OCI-LY1 (cell line): ENCODE results near the gene OXER1.

ENCODE experiments used
- H2AFZ ChIP-seq: fragments of 200-600 bp; sonication (generic), shearing (Covaris generic); 2 replicates; pipeline ENCODE4 v1.6.0; 2014; ENCODE audit warnings: antibody characterized with exemption, mild to moderate bottlenecking, low read length
- H3F3A ChIP-seq: fragments of 200-600 bp; sonication (generic), shearing (Covaris generic); 2 replicates; pipeline ENCODE4 v1.6.0; 2014; ENCODE audit warnings: mild to moderate bottlenecking, antibody characterized with exemption, low read length, moderate library complexity; ENCODE audit not compliant: insufficient read depth
- H3K27ac ChIP-seq: fragments of 200-600 bp; sonication (generic); 2 replicates; pipeline ENCODE4 v1.5.1; 2014; ENCODE audit warnings: low read length, mixed run types, mild to moderate bottlenecking, low read depth; ENCODE audit not compliant: poor library complexity, severe bottlenecking
- H3K27me3 ChIP-seq: fragments of 200-600 bp; sonication (generic); 2 replicates; pipeline ENCODE4 v1.6.0; 2014; ENCODE audit warnings: antibody characterized with exemption, mild to moderate bottlenecking, low read length, moderate library complexity; ENCODE audit not compliant: insufficient read depth
- H3K36me3 ChIP-seq: fragments of 200-600 bp; sonication (generic); 2 replicates; pipeline ENCODE4 v1.6.1; 2014; ENCODE audit warnings: mild to moderate bottlenecking, antibody characterized with exemption, low read length, moderate library complexity, mixed read lengths; ENCODE audit not compliant: insufficient read depth
- H3K4me1 ChIP-seq: fragments of 200-600 bp; sonication (generic); 2 replicates; pipeline ENCODE4 v1.5.1; 2014; ENCODE audit warnings: mild to moderate bottlenecking, low read length, moderate library complexity; ENCODE audit not compliant: insufficient read depth, severe bottlenecking
- H3K4me2 ChIP-seq: fragments of 200-600 bp; sonication (generic), shearing (Covaris generic); 2 replicates; pipeline ENCODE4 v1.6.1; 2014; ENCODE audit warnings: low read length
- H3K4me3 ChIP-seq: fragments of 200-600 bp; sonication (generic); 2 replicates; pipeline ENCODE4 v1.5.1; 2014; ENCODE audit warnings: low read length, low read depth, mild to moderate bottlenecking, mixed read lengths; ENCODE audit not compliant: poor library complexity, severe bottlenecking
- H3K79me2 ChIP-seq: fragments of 200-600 bp; shearing (Covaris generic); 2 replicates; pipeline ENCODE4 v1.6.1; 2016; ENCODE audit warnings: mixed run types, low read length, mixed read lengths; ENCODE audit not compliant: insufficient read depth
- H3K9ac ChIP-seq: fragments of 200-600 bp; sonication (generic), shearing (Covaris generic); 2 replicates; pipeline ENCODE4 v1.6.1; 2014; ENCODE audit warnings: mild to moderate bottlenecking, low read length, mixed read lengths
- H3K9me2 ChIP-seq: fragments of 200-600 bp; sonication (generic), shearing (Covaris generic); 2 replicates; pipeline ENCODE4 v1.6.1; 2014; ENCODE audit warnings: low read depth, mild to moderate bottlenecking, low read length, mixed read lengths
- H3K9me3 ChIP-seq: fragments of 200-600 bp; shearing (Covaris generic); 2 replicates; pipeline ENCODE4 v1.6.1; 2014; ENCODE audit warnings: low read length, mixed read lengths
- H4K20me1 ChIP-seq: fragments of 200-600 bp; sonication (generic), shearing (Covaris generic); 2 replicates; pipeline ENCODE4 v1.6.0; 2016; ENCODE audit warnings: mild to moderate bottlenecking, low read length; ENCODE audit not compliant: insufficient read depth
- EZH2 ChIP-seq: fragments of 200-600 bp; sonication (generic), shearing (Covaris generic); IDR thresholded peaks from 2 replicates; pipeline ENCODE4 v1.8.0; 2017; ENCODE audit warnings: borderline replicate concordance, mixed run types, mild to moderate bottlenecking, antibody characterized with exemption, low read length, moderate library complexity, mixed read lengths
- TF ChIP-seq, protein P1 (sequence below): fragments of 200-600 bp; sonication (generic), shearing (Covaris generic); IDR thresholded peaks from 2 replicates; pipeline ENCODE4 v1.5.1; 2017; ENCODE audit warnings: mild to moderate bottlenecking, antibody characterized with exemption, low read length, moderate library complexity, mixed read lengths

OXER1 gene

GRCh38 chr2:42771546-42772153, 7.7 kb upstream of the OXER1 start:
- Histone ChIP-seq H3F3A (no peaks in the 10 kb centered on the region), H3K9me2 (no peaks in the 10 kb centered on the region), H4K20me1 (no peaks in the 10 kb centered on the region), H3K4me1 (peaks cover 26% of the 10 kb centered on the region), H3K79me2 (no peaks in the 10 kb centered on the region), H3K4me3 (no peak overlapping the region), H3K9ac (no peak overlapping the region), H3K27ac (no peak overlapping the region), H3K4me2 (no peak overlapping the region), H3K27me3 (no peaks in the 10 kb centered on the region), H3K36me3 (no peaks in the 10 kb centered on the region), H3K9me3 (no peaks in the 10 kb centered on the region), H2AFZ (no peak overlapping the region)
- no peak for TF ChIP-seq EZH2
- TF ChIP-seq, protein P1, sequence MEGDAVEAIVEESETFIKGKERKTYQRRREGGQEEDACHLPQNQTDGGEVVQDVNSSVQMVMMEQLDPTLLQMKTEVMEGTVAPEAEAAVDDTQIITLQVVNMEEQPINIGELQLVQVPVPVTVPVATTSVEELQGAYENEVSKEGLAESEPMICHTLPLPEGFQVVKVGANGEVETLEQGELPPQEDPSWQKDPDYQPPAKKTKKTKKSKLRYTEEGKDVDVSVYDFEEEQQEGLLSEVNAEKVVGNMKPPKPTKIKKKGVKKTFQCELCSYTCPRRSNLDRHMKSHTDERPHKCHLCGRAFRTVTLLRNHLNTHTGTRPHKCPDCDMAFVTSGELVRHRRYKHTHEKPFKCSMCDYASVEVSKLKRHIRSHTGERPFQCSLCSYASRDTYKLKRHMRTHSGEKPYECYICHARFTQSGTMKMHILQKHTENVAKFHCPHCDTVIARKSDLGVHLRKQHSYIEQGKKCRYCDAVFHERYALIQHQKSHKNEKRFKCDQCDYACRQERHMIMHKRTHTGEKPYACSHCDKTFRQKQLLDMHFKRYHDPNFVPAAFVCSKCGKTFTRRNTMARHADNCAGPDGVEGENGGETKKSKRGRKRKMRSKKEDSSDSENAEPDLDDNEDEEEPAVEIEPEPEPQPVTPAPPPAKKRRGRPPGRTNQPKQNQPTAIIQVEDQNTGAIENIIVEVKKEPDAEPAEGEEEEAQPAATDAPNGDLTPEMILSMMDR: no peak

DNA sequence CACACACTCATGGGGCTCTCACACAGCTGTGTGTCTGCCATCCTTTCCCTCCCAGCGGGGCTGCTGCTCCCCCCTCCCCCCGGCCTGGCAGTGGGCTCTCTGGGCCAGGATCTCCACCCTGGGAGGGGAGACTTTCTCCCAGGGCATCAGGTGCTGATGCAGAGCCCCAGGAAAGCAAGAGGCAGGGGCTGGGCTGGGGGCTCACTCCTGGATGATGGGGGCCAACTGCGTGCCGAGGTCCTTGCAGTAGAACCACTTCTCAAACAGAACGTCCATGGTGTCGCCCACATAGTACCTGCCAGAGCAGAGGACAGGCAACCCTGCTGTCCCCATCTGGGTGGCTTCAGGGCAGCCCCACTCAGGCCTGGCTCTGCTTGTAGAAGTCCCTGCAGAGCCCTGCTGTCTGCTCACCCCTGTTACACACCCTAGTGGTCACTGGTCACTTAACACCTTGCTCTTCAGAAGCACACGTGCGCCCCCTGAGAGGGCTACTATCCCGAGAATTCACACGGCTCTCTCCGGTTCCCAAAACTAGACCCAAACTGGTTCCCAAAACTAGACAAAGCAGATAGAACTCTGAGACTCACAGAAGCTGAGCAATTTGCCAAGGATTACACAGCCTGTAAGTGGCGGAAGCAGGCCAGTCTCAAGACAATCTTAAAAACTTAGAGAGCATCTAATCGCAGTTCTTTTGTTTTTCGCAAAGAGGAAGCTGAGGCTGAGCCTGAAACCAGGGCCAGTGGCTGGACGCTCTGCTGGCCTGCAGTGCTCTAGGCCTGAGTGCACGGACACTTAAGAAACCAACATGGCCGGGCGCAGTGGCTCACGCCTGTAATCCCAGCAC, 6.6 kb upstream of the OXER1 start:
- no peaks in the 10 kb centered on the region for H3K9me3 ChIP-seq
- H3K27me3 ChIP-seq: no peaks in the 10 kb centered on the region
- no peak overlapping the region for H2AFZ ChIP-seq
- no peaks in the 10 kb centered on the region for H3K36me3 ChIP-seq
- TF ChIP-seq, protein P1: peak; percentile 94
- TF ChIP-seq EZH2: no peak
- peaks cover 26% of the 10 kb centered on the region for H3K4me1 ChIP-seq
- H3K79me2 ChIP-seq: no peaks in the 10 kb centered on the region
- no peaks in the 10 kb centered on the region for H3K9me2 ChIP-seq
- peak overlapping the region; percentile 21 for H3K27ac ChIP-seq
- peak overlapping the region; percentile 14 for H3K4me3 ChIP-seq
- no peaks in the 10 kb centered on the region for H4K20me1 ChIP-seq
- no peak overlapping the region; the same call in 1 of the 2 replicates for H3K9ac ChIP-seq
- no peaks in the 10 kb centered on the region for H3F3A ChIP-seq
- H3K4me2 ChIP-seq: peak overlapping the region; percentile 52

GRCh38 chr2:42769583-42770287, 5.8 kb upstream of the OXER1 start:
- TF ChIP-seq, protein P1: no peak
- TF ChIP-seq EZH2: no peak
- H3K79me2 ChIP-seq: no peaks in the 10 kb centered on the region
- no peaks in the 10 kb centered on the region for H3K27me3 ChIP-seq
- no peaks in the 10 kb centered on the region for H3F3A ChIP-seq
- H3K27ac ChIP-seq: no peak overlapping the region
- peaks cover 21% of the 10 kb centered on the region for H3K4me1 ChIP-seq
- no peaks in the 10 kb centered on the region for H4K20me1 ChIP-seq
- H3K36me3 ChIP-seq: no peaks in the 10 kb centered on the region
- no peak overlapping the region for H3K4me3 ChIP-seq
- no peak overlapping the region for H3K9ac ChIP-seq
- no peak overlapping the region for H3K4me2 ChIP-seq
- no peaks in the 10 kb centered on the region for H3K9me2 ChIP-seq
- no peak overlapping the region for H2AFZ ChIP-seq
- H3K9me3 ChIP-seq: no peaks in the 10 kb centered on the region
